ENCODE data around the gene FAM78A. TPM values are rescaled to one million over a fixed set of nuclear protein-coding genes. Genes with fewer than 3 reads are reported as not detected.
"Not testable (repeated sequence)": the region's sequence is repeated elsewhere in the genome, so short reads cannot be mapped to it uniquely, and the experiment has no call there.

FAM78A gene
- total RNA-seq, 3 donors from 2014 or later (not counting 1 experiment from before 2014, with no cell fraction given), result 57.6 to 91.7 (median 88.3) TPM

- peak overlapping the region; percentile 99 for H3K4me3 Mint-ChIP-seq
- peaks cover 73% of the 10 kb centered on the region for H3K4me1 ChIP-seq (ENCODE audit: control insufficient read depth, insufficient read depth, low read length)
- peak in 1 of 2 donors; percentile 27 for DNase-seq
- TF ChIP-seq CTCF (IDR thresholded peaks at IDR 0.05), result no peak
- H3K27ac ChIP-seq (ENCODE audit: low read length), result peak overlapping the region; percentile 87
- H3K27me3 Mint-ChIP-seq (ENCODE audit: low read depth in 2 of 2), result no peaks in the 10 kb centered on the region
- peaks cover 7% of the 10 kb centered on the region for H3K36me3 Mint-ChIP-seq
- peaks cover 61 to 74% of the 10 kb centered on the region in 2 donors for H3K4me1 Mint-ChIP-seq
- H3K27ac Mint-ChIP-seq, result peak overlapping the region; percentile 91 to 95
- no peak for ATAC-seq
- H3K4me3 ChIP-seq (ENCODE audit: low read length), result peak overlapping the region; percentile 91
- no peaks in the 10 kb centered on the region for H3K9me3 ChIP-seq (ENCODE audit: control insufficient read depth, insufficient read depth, low read length)
- no peaks in the 10 kb centered on the region for H3K9me3 Mint-ChIP-seq
- H3K36me3 ChIP-seq (ENCODE audit: control insufficient read depth, insufficient read depth, low read length), result no peaks in the 10 kb centered on the region
- 77% methylated on average over 3 of the region's 3 CpGs for WGBS (ENCODE audit: insufficient coverage)
- intact Hi-C loops (cut with micrococcal nuclease), result loop anchor here (5.0 kb wide), 1 partner anchor 135 kb away; no protein-coding TSS in a partner anchor
- no peaks in the 10 kb centered on the region for H3K27me3 ChIP-seq (ENCODE audit: control insufficient read depth, insufficient read depth, low read length)
Observed at GRCh38 chr9:131272212-131272611, 4.1 kb downstream of the FAM78A start.

- TF ChIP-seq CTCF (IDR thresholded peaks at IDR 0.05), result no peak
- Histone ChIP-seq H3K4me3 (ENCODE audit: low read length) (peak overlapping the region; percentile 2), H3K27ac (ENCODE audit: low read length) (peak overlapping the region; percentile 87), H3K4me1 (ENCODE audit: control insufficient read depth, insufficient read depth, low read length) (peaks cover 80% of the 10 kb centered on the region), H3K36me3 (ENCODE audit: control insufficient read depth, insufficient read depth, low read length) (no peaks in the 10 kb centered on the region), H3K27me3 (ENCODE audit: control insufficient read depth, insufficient read depth, low read length) (no peaks in the 10 kb centered on the region), H3K9me3 (ENCODE audit: control insufficient read depth, insufficient read depth, low read length) (no peaks in the 10 kb centered on the region)
- Mint-ChIP-seq H3K9me3 (no peaks in the 10 kb centered on the region), H3K27ac (peak overlapping the region; percentile 91 to 95), H3K4me3 (peak overlapping the region; percentile 99), H3K4me1 (peaks cover 67 to 81% of the 10 kb centered on the region in 2 donors), H3K36me3 (peaks cover 6% of the 10 kb centered on the region), H3K27me3 (ENCODE audit: low read depth in 2 of 2) (no peaks in the 10 kb centered on the region)
- intact Hi-C loops (cut with micrococcal nuclease), result loop anchor here (5.0 kb wide), 1 partner anchor 136 kb away; no protein-coding TSS in a partner anchor
- 53% methylated on average over 6 of the region's 6 CpGs for WGBS (ENCODE audit: insufficient coverage)
- ATAC-seq (no peak), DNase-seq (peak in 1 of 2 donors; percentile 26)
Observed at GRCh38 chr9:131271506-131271931, 4.8 kb downstream of the FAM78A start.

GRCh38 chr9:131271016-131271273 lies 5.4 kb downstream of the FAM78A start:
- peaks cover 68 to 82% of the 10 kb centered on the region in 2 donors for H3K4me1 Mint-ChIP-seq
- H3K4me3 Mint-ChIP-seq, result peak overlapping the region; percentile 99
- not testable (repeated sequence) for H3K36me3 ChIP-seq (ENCODE audit: control insufficient read depth, insufficient read depth, low read length); H3K9me3 Mint-ChIP-seq; H3K27me3 ChIP-seq (ENCODE audit: control insufficient read depth, insufficient read depth, low read length); DNase-seq; H3K9me3 ChIP-seq (ENCODE audit: control insufficient read depth, insufficient read depth, low read length); H3K36me3 Mint-ChIP-seq; ATAC-seq; H3K27me3 Mint-ChIP-seq (ENCODE audit: low read depth in 2 of 2)
- peak overlapping the region; percentile 87 for H3K27ac ChIP-seq (ENCODE audit: low read length)
- intact Hi-C loops (cut with micrococcal nuclease), result loop anchor here (5.0 kb wide), 1 partner anchor 136 kb away; no protein-coding TSS in a partner anchor
- H3K27ac Mint-ChIP-seq, result peak overlapping the region; percentile 91 to 95
- peak overlapping the region; percentile 19 for H3K4me3 ChIP-seq (ENCODE audit: low read length)
- 61% methylated on average over 1 of the region's 1 CpG for WGBS (ENCODE audit: insufficient coverage)
- peaks cover 86% of the 10 kb centered on the region for H3K4me1 ChIP-seq (ENCODE audit: control insufficient read depth, insufficient read depth, low read length)

- Histone ChIP-seq H3K4me1 (ENCODE audit: control insufficient read depth, insufficient read depth, low read length) (peaks cover 92% of the 10 kb centered on the region), H3K27ac (ENCODE audit: low read length) (peak overlapping the region; percentile 87), H3K4me3 (ENCODE audit: low read length) (peak overlapping the region; percentile 19), H3K36me3 (ENCODE audit: control insufficient read depth, insufficient read depth, low read length) (peaks cover 4% of the 10 kb centered on the region), H3K9me3 (ENCODE audit: control insufficient read depth, insufficient read depth, low read length) (no peaks in the 10 kb centered on the region), H3K27me3 (ENCODE audit: control insufficient read depth, insufficient read depth, low read length) (no peaks in the 10 kb centered on the region)
- ATAC-seq, result peak; percentile 2 to 37 (median 8)
- TF ChIP-seq CTCF (IDR thresholded peaks at IDR 0.05), result no peak
- Mint-ChIP-seq H3K27me3 (ENCODE audit: low read depth in 2 of 2) (no peaks in the 10 kb centered on the region), H3K4me1 (peaks cover 70 to 79% of the 10 kb centered on the region in 2 donors), H3K27ac (peak overlapping the region; percentile 91 to 95), H3K9me3 (no peaks in the 10 kb centered on the region), H3K36me3 (no peaks in the 10 kb centered on the region), H3K4me3 (peak overlapping the region; percentile 99)
- intact Hi-C loops (cut with micrococcal nuclease), result loop anchor here (5.0 kb wide), 1 partner anchor 137 kb away; no protein-coding TSS in a partner anchor
- WGBS (ENCODE audit: insufficient coverage), result 2% methylated on average over 20 of the region's 20 CpGs
- peak in 1 of 2 donors; percentile 76 for DNase-seq
Observed at GRCh38 chr9:131270171-131271015, 5.9 kb downstream of the FAM78A start.
